ENCODE measurements around the gene EPAS1.

DNA sequence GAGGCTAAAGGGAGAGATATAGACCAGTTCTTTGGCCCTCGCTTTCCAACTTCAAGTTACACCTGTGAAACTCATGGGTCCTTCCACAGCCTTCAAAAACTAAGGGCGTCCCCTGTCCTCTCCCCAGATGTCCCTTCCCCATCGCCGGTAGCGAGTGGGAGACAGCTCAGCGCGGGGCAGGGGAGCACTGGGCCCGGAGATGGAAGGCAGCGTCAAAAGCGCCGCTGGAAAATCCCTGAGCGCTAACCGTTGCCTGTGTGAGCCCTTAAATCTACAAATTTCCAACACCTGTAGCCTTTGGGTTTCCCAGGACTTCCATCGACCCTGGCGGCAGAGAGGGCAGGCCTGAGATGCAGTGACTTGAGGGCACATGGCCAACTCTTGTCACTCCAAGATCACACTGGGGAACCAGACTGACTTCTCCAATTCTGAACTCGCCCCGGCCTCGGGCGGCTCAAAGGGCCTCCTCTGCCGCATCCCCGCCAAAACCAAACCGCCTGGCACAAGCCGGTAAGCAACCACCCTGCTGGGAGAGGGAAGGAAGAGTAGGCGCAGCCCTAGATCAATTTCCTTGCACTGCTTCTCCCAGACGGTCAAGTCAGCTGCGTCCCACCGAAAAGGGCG is 879 bp upstream of the EPAS1 start:
- TF ChIP-seq EZH2 (IDR thresholded peaks at IDR 0.05; ENCODE audit: insufficient read depth, poor library complexity, severe bottlenecking) (no peak), EZH2phosphoT487 (IDR thresholded peaks at IDR 0.05; ENCODE audit: insufficient read depth, low read depth) (no peak)
